Measurements from ENCODE around the gene FGFBP1.

GRCh38 chr4:15925830-15926229 lies 12.7 kb downstream of the FGFBP1 start:
- TF ChIP-seq CTCF (IDR thresholded peaks at IDR 0.05) = no peak
- TF ChIP-seq POLR2A (IDR thresholded peaks at IDR 0.05) = no peak
